GM18873 (cell line): Measurements from ENCODE around the gene PCDH7.

Experiments used
- ATAC-seq: cut with Tn5 transposase; IDR thresholded peaks from one replicate; pipeline ENCODE4 v1.9.1; 2021; ENCODE audit warnings: mild to moderate bottlenecking, moderate library complexity, moderate number of reproducible peaks; ENCODE audit not compliant: unreplicated experiment, low FRiP score

Gene PCDH7

DNA sequence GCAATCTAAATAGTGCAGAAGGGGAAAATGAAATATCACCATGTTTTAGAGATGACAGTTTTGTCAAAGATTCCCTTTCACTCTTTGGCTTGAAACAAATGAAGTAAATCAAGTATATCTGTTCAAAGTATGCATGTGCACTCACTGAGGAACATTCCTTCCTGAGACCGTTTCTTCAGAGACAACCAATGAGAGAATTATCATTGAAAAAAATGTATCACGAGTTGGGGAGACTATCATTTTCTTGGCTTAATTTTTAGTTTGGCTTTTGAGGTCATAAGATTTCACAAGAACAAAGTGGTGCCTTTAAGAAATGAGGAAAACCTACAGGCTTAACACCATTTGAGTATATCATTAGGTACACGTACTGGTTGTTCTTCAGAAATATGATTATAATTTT lies 56.3 kb downstream of the PCDH7 start:
- ATAC-seq, result no peak

DNA sequence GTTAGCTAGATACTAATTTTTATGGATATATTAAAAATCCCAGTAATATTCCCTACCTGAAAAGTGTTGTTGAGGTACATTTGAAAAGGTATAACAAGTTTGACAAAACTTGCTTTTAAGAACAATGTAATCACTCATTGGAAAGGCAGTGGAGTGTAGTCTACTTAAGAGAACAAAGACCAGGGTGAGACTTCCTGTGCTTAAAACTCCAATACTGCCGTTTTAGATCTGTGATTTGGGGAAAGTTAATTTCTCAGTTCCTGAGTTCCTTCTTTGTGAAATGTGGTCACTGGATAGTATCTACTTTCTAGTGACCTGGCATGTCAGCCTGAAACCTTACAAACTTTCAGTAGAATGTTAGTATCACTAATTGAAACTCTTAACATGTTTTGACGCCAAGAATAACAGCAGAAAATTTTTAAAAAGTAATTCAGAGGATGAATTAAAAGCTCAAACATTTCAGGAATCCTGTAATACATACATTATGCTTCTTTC lies 56.8 kb downstream of the PCDH7 start:
- no peak for ATAC-seq
